HG03520 (cell line): ENCODE measurements around the gene N4BP2L2.

Experiments
- ATAC-seq: cut with Tn5 transposase; IDR thresholded peaks from one replicate; pipeline ENCODE4 v1.9.1; 2021; ENCODE audit warnings: mild to moderate bottlenecking, moderate library complexity; ENCODE audit not compliant: unreplicated experiment

N4BP2L2 gene

GRCh38 chr13:32427852-32428580 lies 110.6 kb downstream of the N4BP2L2 start, which contains the start of gene N4BP2L1:
N4BP2L1 (minus strand) TSS chr13:32428130; CDS start chr13:32428082, 48 bp downstream.
- peak; percentile 67 for ATAC-seq

DNA sequence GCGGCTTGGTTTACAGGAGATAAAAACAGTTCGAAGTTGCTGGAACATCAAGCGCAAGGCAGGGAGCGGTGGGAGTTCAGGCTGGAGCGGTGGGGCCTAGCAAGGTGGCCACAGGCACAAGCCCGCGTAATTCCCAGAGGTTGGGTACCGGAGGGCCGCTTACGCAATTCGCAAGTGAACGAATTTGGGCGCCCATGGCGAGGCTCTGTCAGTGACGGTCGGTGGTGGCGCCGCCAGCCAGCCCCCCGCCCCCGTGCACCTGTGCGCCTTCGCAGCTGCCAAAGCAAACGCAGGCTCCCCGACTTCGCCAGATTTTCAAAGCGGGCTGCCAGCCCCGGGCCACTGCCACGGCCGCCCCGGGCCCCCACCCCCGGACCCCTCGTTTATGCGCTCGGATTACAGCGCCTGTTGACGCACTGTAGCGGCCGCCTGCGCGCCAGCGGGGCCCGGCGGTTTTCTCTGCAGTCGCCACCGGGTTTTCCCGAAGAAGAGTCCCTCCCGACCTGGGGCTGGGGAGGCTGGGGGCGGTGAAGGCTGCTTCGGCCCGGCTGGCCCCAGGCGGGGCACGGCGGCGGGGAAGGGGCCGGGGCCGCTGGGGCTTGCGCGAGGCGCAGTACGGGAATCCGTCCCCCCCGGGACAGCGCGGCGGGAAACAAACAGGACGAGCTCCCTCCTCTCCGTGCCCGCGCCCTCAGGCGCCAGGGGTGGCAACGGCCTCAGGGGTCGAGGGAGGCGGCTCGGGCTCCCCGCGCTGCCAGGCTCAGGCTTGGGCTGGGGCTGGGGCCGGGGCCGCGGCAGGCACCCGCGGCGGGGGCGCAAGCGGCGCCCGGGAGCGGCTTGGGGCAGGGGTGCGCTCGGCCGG lies 111.4 kb downstream of the N4BP2L2 start:
- ATAC-seq = peak; percentile 7

GRCh38 chr13:32426191-32426989 lies 112.2 kb downstream of the N4BP2L2 start:
- no peak for ATAC-seq

DNA sequence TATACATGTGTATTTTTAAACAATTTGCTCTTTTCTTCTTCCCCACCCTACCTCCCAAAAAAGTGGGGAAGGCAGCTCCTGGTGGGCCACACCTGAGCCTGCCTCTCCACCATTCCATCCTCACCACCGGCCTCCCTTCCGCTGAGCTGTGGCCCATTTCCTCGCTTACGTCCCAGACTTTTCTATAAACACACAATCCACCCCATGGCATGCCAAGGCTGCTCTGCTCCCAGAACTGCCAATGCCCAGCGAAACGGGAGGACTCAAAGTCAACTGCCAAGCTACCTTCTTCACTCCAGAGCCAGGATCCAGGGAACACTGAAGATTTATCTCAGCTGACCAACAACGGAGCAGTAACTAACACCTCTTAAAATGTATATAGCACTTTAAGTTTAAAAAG lies 113.4 kb downstream of the N4BP2L2 start:
- no peak for ATAC-seq

- no peak for ATAC-seq
Observed at GRCh38 chr13:32423592-32423991, 115.0 kb downstream of the N4BP2L2 start.

GRCh38 chr13:32419862-32420261 lies 118.7 kb downstream of the N4BP2L2 start:
- no peak for ATAC-seq

- no peak for ATAC-seq
Observed at GRCh38 chr13:32417995-32418394, 120.6 kb downstream of the N4BP2L2 start.

- ATAC-seq = no peak
Observed at GRCh38 chr13:32415019-32415418, 123.6 kb downstream of the N4BP2L2 start.

DNA sequence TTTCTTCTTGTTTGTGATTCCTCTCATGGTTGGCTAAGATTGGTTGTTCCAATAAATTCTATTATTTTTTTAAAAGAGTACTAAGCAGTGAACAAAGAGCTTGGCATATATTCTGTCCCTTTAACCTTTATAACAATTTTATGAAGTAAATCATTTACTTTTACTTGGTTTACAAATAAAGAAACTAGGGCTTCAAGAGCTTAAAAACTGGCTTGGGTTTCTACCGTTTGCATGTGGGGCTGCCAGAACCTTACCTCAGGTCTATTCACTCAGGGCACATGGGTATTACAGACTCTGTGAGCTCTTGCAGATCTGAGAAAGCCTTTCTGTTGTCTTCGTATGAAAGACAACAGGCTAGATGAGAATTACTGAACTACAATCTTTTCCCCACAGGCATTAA lies 124.0 kb downstream of the N4BP2L2 start:
- no peak for ATAC-seq

DNA sequence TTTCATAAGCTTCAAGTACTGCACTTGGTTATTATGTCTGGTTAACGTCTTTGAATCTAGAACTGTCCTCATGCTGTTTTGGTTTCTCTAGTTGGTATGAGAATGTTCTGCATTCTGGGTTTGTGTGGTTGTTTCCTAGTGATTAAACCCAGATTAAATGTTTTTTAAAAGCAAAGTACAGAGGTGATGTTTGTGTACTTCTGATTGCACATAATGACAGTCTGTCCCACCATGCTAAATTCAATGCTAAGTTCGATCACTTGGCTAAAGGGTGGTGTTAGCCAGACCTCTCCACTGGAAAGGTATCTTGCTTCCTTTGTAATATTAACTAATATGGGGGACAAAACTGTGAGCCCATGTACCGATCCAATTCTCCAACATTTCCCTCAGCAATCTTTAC lies 125.3 kb downstream of the N4BP2L2 start:
- ATAC-seq = no peak

- ATAC-seq = no peak
Observed at GRCh38 chr13:32409561-32410421, 128.8 kb downstream of the N4BP2L2 start.

DNA sequence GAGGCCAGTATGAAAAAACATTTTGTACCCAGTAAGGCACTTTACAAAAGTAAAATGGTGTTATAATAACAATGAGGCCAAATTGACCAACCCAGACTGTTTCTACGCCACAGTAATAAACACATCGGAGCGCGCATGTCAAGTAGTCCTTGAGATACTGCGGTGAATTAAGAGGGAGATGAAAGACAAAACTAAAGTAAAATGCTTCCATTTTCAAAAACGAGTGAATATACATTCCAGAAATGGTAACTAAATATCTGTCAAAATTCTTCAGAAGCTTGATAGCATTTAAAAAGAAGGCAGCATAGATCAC lies 129.6 kb downstream of the N4BP2L2 start:
- ATAC-seq = no peak

GRCh38 chr13:32408296-32409000 lies 130.1 kb downstream of the N4BP2L2 start:
- ATAC-seq = no peak

GRCh38 chr13:32407854-32408253 lies 130.7 kb downstream of the N4BP2L2 start:
- ATAC-seq = no peak

DNA sequence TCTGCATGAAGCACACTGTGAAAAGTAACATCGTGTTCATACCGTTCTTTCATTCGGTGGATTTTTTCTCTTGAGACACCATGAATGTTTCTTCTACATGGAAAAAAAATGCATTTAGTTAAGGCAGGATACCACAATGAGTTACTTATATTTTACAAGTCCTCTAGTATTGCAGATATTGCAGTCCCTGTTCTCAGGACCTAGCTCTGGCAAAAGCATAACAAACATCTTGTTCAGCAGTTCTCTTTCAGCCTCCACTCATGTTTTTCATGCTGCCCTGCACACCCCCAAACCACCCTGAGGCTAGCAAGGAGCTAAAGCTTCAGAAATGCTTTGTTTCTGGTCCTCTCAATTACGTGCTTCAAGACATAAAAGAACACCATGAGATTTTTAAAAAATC lies 135.5 kb downstream of the N4BP2L2 start:
- no peak for ATAC-seq

- ATAC-seq = no peak
Observed at GRCh38 chr13:32391101-32391619, 147.4 kb downstream of the N4BP2L2 start.

GRCh38 chr13:32390484-32390883 lies 148.1 kb downstream of the N4BP2L2 start:
- ATAC-seq = no peak

GRCh38 chr13:32390048-32390447 lies 148.5 kb downstream of the N4BP2L2 start:
- ATAC-seq = no peak

- no peak for ATAC-seq
Observed at GRCh38 chr13:32385410-32385809, 153.2 kb downstream of the N4BP2L2 start.

GRCh38 chr13:32384702-32385101 lies 153.9 kb downstream of the N4BP2L2 start:
- ATAC-seq = no peak
